Activated T-helper 9 cell treated with anti-CD3 and anti-CD28 coated beads, Interleukin-2, amount 50 U/mL, for 16 hours (primary cell): ENCODE measurements around the gene NKAIN4.
"Not testable (repeated sequence)": the region's sequence is repeated elsewhere in the genome, so short reads cannot be mapped to it uniquely, and the experiment has no call there.

Experiments used
- DNase-seq: peaks from one replicate; pipeline ENCODE4 v3.0.0-alpha.2; 2020; ENCODE audit warnings: low read depth

Gene NKAIN4

GRCh38 chr20:63236116-63236837, 18.0 kb downstream of the NKAIN4 start:
- DNase-seq = no peak

- DNase-seq = no peak
Measured at GRCh38 chr20:63235399-63235983, 18.8 kb downstream of the NKAIN4 start, which contains the start of gene BIRC7. Gene BIRC7, plus strand, starts transcription at chr20:63235905. Its CDS starts 192 bp downstream, at chr20:63236097.

GRCh38 chr20:63234693-63235398, 19.4 kb downstream of the NKAIN4 start:
- DNase-seq = no peak

GRCh38 chr20:63233924-63234323, 20.3 kb downstream of the NKAIN4 start:
- DNase-seq = no peak

- DNase-seq = no peak
Measured at GRCh38 chr20:63233061-63233344, 21.3 kb downstream of the NKAIN4 start.

- no peak for DNase-seq
Measured at GRCh38 chr20:63232235-63233060, 21.8 kb downstream of the NKAIN4 start.

GRCh38 chr20:63230800-63231268, 23.4 kb downstream of the NKAIN4 start:
- DNase-seq = no peak

- DNase-seq = no peak
Measured at GRCh38 chr20:63228806-63229205, 25.5 kb downstream of the NKAIN4 start.

- no peak for DNase-seq
Measured at GRCh38 chr20:63227260-63227659, 27.0 kb downstream of the NKAIN4 start.

GRCh38 chr20:63226042-63226943, 28.0 kb downstream of the NKAIN4 start:
- DNase-seq = no peak

GRCh38 chr20:63225082-63225454, 29.2 kb downstream of the NKAIN4 start:
- DNase-seq = no peak

GRCh38 chr20:63224412-63225081, 29.7 kb downstream of the NKAIN4 start:
- DNase-seq = no peak

GRCh38 chr20:63223826-63224207, 30.4 kb downstream of the NKAIN4 start:
- no peak for DNase-seq

- no peak for DNase-seq
Measured at GRCh38 chr20:63223121-63223825, 31.0 kb downstream of the NKAIN4 start.

GRCh38 chr20:63222541-63222940, 31.7 kb downstream of the NKAIN4 start:
- no peak for DNase-seq

GRCh38 chr20:63221400-63222053, 32.7 kb downstream of the NKAIN4 start:
- DNase-seq = not testable (repeated sequence)

- DNase-seq = no peak
Measured at GRCh38 chr20:63220696-63221399, 33.4 kb downstream of the NKAIN4 start.

GRCh38 chr20:63219866-63220521, 34.3 kb downstream of the NKAIN4 start:
- no peak for DNase-seq
